Esophagus squamous epithelium (tissue), 5 donors: Measurements from ENCODE around the gene MSN. TPM values are rescaled to one million over a fixed set of nuclear protein-coding genes. Genes with fewer than 3 reads are reported as not detected.
"Not testable (repeated sequence)": the region's sequence is repeated elsewhere in the genome, so short reads cannot be mapped to it uniquely, and the experiment has no call there.

Experiments used
- DNase-seq: peaks from one replicate; lab custom pipeline; 2025; lab: John Stamatoyannopoulos, UW
- H3K27ac ChIP-seq, 4 donors: fragments of 200-600 bp; sonication (generic); one replicate each; pipeline ENCODE4 v1.5.1; 2016 to 2019; ENCODE audit warnings: mild to moderate bottlenecking in 1 of 4
- H3K27me3 ChIP-seq, 4 donors: fragments of 200-600 bp; sonication (generic); 1 replicate in 3 of 4; 2 replicates in 1 of 4; pipeline versions ENCODE4 v1.5.1 to v1.6.0; 2017 to 2021; ENCODE audit warnings: antibody characterized with exemption in 1 of 4
- H3K36me3 ChIP-seq, 3 donors: fragments of 200-600 bp; sonication (generic); one replicate each; pipeline ENCODE4 v1.5.1; 2016 to 2019
- H3K4me1 ChIP-seq, 3 donors: fragments of 200-600 bp; sonication (generic); one replicate each; pipeline ENCODE4 v1.5.1; 2017 to 2019
- H3K4me3 ChIP-seq, 4 donors: fragments of 200-600 bp; sonication (generic); 1 replicate in 3 of 4; 2 replicates in 1 of 4; pipeline ENCODE4 v1.5.1; 2016 to 2019; ENCODE audit warnings: mild to moderate bottlenecking in 2 of 4, moderate library complexity in 1 of 4
- H3K9me3 ChIP-seq, 3 donors: fragments of 200-600 bp; sonication (generic); one replicate each; pipeline ENCODE4 v1.5.1; 2016 to 2019
- CTCF ChIP-seq, 6 experiments: fragments of 450-650 bp in 4 of 6; fragments of 200-600 bp in 2 of 6; sonication (generic) in 2 of 6; IDR thresholded peaks; one replicate each; pipeline ENCODE4 v1.5.1; 2016 to 2019; ENCODE audit warnings: antibody characterized with exemption in 6 of 6, mild to moderate bottlenecking in 4 of 6, moderate library complexity in 4 of 6
- POLR2A ChIP-seq, 4 donors: fragments of 450-650 bp; IDR thresholded peaks; one replicate each; pipeline ENCODE4 v1.6.1; 2017; ENCODE audit warnings: antibody characterized with exemption in 4 of 4, mild to moderate bottlenecking in 4 of 4, moderate library complexity in 3 of 4
- WGBS, 2 donors: methylation state at CpG; one replicate each; pipeline ENCODE4 v1.1.5; 2018; 5-methylcytosine and 5-hydroxymethylcytosine counted together
- intact Hi-C: fragments of 100-400 bp; cut with DNase I; formaldehyde crosslinking; loops from one replicate; pipeline ENCODE4 v1.15.0; 2022
- total RNA-seq, 4 donors: library from RNA; depleted of rRNA; stranded (reverse); fragments of >200 nt; gene quantifications; one replicate each; pipeline ENCODE4 v1.1.0, GENCODE V29; 2016
- donor health status: DM: yes; HTN: yes; CAD: no.

The MSN gene
- total RNA-seq, 4 donors from 2014 or later, result 62.4 to 158 (median 133) TPM

- no peak for DNase-seq
- 47% methylated on average over 1 of the region's 1 CpG; no CpG with 5 or more reads in 1 of the 2 donors for WGBS, 2 donors
Measured at GRCh38 chrX:65643531-65644052, 23.9 kb upstream of the MSN start.

GRCh38 chrX:65644621-65645289 lies 22.7 kb upstream of the MSN start:
- peak; percentile 6 for DNase-seq
- intact Hi-C loops, result no loop called here
- Histone ChIP-seq H3K4me3 (no peak overlapping the region), H3K36me3 (no peaks in the 10 kb centered on the region), H3K27ac (peak overlapping the region; percentile 61 to 79 (median 74)), H3K9me3 (no peaks in the 10 kb centered on the region), H3K4me1 (peaks cover 20 to 32% (median 29%) of the 10 kb centered on the region in 3 donors), H3K27me3 (no peaks in the 10 kb centered on the region)
- 17% methylated on average over 1 of the region's 1 CpG; no CpG with 5 or more reads in 1 of the 2 donors for WGBS, 2 donors
- no peak for TF ChIP-seq CTCF (IDR thresholded peaks at IDR 0.05)
- TF ChIP-seq POLR2A (IDR thresholded peaks at IDR 0.05), result no peak

More at GRCh38 chrX:65643531-65644052, 23.9 kb upstream of the MSN start:
- peaks cover 20 to 32% (median 29%) of the 10 kb centered on the region in 3 donors for H3K4me1 ChIP-seq
- peak overlapping the region; percentile 39 to 79 (median 74) for H3K27ac ChIP-seq
- no peaks in the 10 kb centered on the region for H3K27me3 ChIP-seq
- H3K9me3 ChIP-seq, result no peaks in the 10 kb centered on the region
- TF ChIP-seq CTCF (IDR thresholded peaks at IDR 0.05) (no peak), POLR2A (IDR thresholded peaks at IDR 0.05) (no peak)
- H3K4me3 ChIP-seq, result no peak overlapping the region
- intact Hi-C loops, result no loop called here
- no peaks in the 10 kb centered on the region for H3K36me3 ChIP-seq

- H3K27me3 ChIP-seq, result no peaks in the 10 kb centered on the region
- DNase-seq, result no peak
- intact Hi-C loops, result no loop called here
- H3K4me3 ChIP-seq, result no peak overlapping the region
- no peaks in the 10 kb centered on the region for H3K9me3 ChIP-seq
- no peaks in the 10 kb centered on the region for H3K36me3 ChIP-seq
- TF ChIP-seq CTCF (IDR thresholded peaks at IDR 0.05), result no peak
- no peak for TF ChIP-seq POLR2A (IDR thresholded peaks at IDR 0.05)
- no peak overlapping the region for H3K27ac ChIP-seq
- WGBS, 2 donors, result 52 to 76% methylated on average over 3 of the region's 3 CpGs
- peaks cover 17 to 27% (median 26%) of the 10 kb centered on the region in 3 donors for H3K4me1 ChIP-seq
Measured at GRCh38 chrX:65647801-65648200, 19.7 kb upstream of the MSN start.

- TF ChIP-seq POLR2A (IDR thresholded peaks at IDR 0.05) (no peak), CTCF (IDR thresholded peaks at IDR 0.05) (no peak)
- H3K27ac ChIP-seq, result no peak overlapping the region
- H3K36me3 ChIP-seq, result no peaks in the 10 kb centered on the region
- 90% methylated on average over 1 of the region's 1 CpG; no CpG with 5 or more reads in 1 of the 2 donors for WGBS, 2 donors
- DNase-seq, result no peak
- H3K4me3 ChIP-seq, result no peak overlapping the region
- H3K9me3 ChIP-seq, result no peaks in the 10 kb centered on the region
- H3K4me1 ChIP-seq, result peaks cover 0 to 3% (median 0%) of the 10 kb centered on the region in 3 donors
- H3K27me3 ChIP-seq, result no peaks in the 10 kb centered on the region
- intact Hi-C loops, result no loop called here
Measured at GRCh38 chrX:65652098-65652497, 15.4 kb upstream of the MSN start.

GRCh38 chrX:65657009-65657441 lies 10.4 kb upstream of the MSN start:
- H3K4me1 ChIP-seq, H3K4me3 ChIP-seq, H3K9me3 ChIP-seq, DNase-seq, H3K36me3 ChIP-seq, H3K27ac ChIP-seq, H3K27me3 ChIP-seq, intact Hi-C loops: not testable (repeated sequence)
- WGBS, 2 donors, result 60 to 61% methylated on average over 1 to 4 of the region's 7 CpGs
